CD4-positive, alpha-beta T cell treated with Interleukin-6 at 100 ng/mL for 8 hours (primary cell): ENCODE results near the gene RASGRP4.

Experiments
- DNase-seq: peaks from one replicate; pipeline ENCODE4 v3.0.0-alpha.2; 2020; ENCODE audit warnings: mixed read lengths, low spot score

The RASGRP4 gene

GRCh38 chr19:38389101-38389925, 36.7 kb downstream of the RASGRP4 start:
- no peak for DNase-seq

- no peak for DNase-seq
Observed at GRCh38 chr19:38388349-38389100, 37.5 kb downstream of the RASGRP4 start, which contains the start of gene SPRED3. SPRED3 (plus strand) TSS chr19:38388697; CDS start chr19:38390303, 1,606 bp downstream.

GRCh38 chr19:38387550-38388348, 38.3 kb downstream of the RASGRP4 start, which contains the start of gene GGN:
GGN (minus strand) TSS chr19:38388034; CDS start chr19:38387261, 773 bp downstream.
- DNase-seq, result peak; percentile 75

DNA sequence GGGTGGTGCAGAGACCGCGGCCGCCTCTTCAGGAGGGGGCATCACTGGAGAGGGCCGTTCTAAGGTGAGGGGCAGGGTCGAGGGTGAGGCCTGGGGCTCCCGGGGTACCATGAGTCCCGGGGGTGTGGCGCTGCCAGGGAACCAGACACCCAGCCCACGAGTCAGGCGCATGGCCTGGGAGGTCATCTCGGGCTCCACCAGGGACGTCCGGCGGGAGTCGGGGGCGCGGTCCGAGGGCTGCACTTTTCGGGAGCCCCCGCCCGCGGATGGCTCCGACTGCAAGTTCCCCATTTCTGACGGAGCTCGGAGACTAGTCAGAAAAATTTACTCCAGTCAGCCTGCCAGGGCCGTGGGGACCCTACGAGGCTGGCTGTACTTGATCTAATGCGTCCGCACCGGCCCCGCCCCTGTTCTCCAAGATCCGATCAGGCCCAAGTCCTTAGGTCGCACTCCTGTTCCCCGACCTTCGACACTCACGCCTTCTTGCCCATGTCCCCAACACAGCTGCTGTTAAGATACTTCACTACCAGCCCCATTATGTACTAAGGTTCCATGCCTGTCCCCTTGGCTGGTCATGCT, 39.0 kb downstream of the RASGRP4 start:
- no peak for DNase-seq

DNA sequence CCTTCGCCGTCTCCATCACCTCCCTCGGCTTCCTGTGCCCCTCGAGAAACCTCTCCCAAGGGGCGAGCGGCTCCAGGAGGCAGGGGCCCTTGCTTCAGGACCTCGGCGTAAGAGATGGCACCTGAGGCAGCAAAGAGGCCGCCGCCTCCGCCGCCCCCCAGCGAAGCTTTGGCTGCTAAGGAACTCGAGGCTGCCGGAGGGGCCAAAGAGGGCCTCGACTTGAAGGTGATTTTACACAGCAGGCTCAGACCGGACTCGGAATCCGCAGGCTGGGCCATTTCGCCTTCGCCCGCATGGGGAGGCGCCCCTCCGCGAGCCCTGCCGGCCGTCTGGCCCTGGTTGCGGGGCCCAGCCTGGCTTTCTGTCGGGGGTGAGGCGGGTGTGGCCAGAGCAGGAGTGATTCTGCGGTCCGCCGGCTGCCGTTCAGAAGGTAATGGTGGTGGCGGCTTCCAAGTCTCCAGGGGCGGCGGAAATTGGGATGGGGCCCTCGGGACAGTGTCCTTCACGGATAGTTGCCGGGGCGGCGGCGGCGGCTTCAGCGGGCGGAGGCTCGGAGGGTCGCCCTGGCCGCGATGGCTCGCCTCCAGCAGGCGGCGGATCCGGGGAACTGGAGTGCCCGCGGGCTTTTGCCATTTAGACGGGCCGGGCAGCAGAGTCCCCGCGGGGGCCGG, 39.6 kb downstream of the RASGRP4 start:
- DNase-seq, result no peak

GRCh38 chr19:38385804-38386257, 40.2 kb downstream of the RASGRP4 start:
- DNase-seq, result no peak

DNA sequence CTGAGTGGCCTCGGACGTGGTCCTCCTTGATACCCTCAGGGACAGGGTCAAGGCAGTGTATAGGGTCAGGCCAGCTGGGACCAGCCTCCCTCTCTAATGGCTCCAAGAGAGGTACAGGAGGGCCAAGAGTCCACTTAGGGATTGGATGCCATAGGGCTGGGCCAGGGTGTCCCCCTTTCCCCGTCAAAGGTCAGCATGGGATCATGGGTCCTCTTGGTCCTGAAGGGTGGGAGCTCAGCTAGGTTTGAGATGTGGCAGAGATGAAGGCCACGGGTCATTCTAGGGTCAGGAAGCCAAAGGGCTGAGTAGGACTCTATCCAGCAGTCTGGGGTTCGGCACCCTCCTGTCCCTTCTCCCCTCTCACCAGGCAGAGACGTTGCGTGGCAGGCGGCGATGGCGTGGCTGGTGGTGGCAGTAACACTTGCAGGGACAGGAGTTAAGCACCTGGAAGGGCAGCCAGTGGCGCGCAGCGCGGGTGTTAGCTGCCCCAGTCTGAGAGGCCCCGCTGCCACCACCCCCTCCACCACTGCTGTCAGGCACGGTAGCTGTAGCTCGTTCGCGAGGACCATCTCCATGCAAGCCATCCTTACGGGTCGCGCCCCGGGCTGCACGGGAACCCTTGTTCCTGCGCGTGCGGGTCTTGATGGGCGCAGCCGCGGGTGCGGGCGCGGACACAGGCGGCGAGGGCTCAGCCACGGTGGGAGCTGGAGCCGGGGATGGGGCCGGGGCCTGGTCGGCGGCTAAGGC, 40.8 kb downstream of the RASGRP4 start:
- DNase-seq, result no peak

DNA sequence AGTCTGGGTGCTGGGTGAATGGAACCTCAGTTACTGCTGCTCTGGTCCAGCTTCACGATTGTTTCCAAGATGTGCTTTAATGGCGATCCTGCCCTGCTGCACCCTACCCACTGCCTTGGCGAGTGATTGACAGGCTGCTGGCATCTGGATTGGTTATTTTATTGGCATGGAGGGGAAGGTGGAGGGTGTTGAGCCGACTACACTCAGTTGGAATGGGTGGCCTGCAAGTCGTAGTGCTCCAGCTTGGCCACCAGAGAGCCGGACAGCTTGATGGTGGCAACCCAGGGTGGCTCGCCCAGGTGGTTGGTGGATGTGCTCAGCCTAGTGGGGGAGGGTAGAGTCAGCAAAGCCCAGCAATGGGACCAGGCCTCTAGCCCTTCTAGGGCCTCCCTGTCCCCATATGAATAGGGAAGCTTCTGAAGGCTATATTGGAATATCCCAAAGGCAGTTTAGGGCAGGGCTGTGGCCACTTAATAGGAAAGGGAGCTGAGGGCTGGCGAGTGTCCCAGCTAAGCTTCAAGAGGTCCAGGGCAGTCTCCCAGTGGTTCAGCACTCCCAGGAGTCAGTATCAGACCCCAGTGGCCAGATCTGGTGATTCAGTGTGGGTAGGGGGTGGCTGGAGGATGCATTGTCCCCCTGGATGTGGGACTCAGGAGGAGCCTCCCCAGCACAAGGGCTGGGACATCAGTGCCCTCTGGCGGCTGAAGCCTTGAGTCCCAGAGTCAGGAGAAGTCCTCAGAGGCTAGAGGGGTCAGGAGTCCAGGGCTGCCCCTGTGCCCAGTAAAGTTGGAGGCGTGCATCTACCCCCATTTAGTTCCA, 41.6 kb downstream of the RASGRP4 start:
- no peak for DNase-seq

DNA sequence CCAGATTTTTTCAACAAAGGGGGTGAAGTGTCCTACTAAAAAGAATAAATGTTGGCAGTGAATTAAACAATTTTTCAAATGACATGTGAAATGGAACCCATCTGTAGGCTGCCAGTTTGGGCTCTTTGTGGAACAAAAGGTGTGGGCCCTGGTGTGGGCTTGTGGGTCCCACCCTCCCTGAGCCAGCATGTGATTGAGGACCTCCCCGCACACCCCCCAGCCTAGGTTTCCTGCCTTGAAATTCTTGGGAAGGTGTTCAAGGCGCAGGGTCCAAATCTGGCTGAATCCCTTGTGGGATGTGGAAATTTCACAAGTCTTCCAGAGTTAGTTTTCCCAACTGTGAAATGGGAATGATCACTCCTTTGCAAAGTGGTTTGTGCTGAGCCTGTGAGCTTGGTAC, 42.3 kb downstream of the RASGRP4 start:
- no peak for DNase-seq

GRCh38 chr19:38383184-38383583, 42.8 kb downstream of the RASGRP4 start:
- no peak for DNase-seq

GRCh38 chr19:38381138-38381537, 44.9 kb downstream of the RASGRP4 start:
- DNase-seq, result no peak

- DNase-seq, result no peak
Observed at GRCh38 chr19:38378866-38379265, 47.2 kb downstream of the RASGRP4 start.

DNA sequence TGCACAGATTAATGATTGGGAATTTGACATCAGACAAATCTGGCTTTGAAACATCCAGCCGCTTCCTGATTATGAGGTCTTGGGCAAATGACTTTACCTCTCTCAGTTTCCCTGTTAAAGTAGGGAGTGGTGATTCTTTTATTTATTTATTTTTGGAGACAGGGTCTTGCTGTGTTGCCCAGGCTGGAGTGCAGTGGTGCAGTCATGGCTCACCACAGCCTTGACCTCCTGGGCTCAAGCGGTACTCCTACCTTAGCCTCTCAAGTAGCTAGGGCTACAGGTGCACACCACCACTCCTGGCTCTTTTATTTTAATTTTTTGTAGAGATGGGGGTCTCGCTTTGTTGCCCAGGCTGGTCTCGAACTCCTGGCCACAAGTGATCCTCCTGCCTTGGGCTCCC, 49.0 kb downstream of the RASGRP4 start:
- DNase-seq, result no peak

DNA sequence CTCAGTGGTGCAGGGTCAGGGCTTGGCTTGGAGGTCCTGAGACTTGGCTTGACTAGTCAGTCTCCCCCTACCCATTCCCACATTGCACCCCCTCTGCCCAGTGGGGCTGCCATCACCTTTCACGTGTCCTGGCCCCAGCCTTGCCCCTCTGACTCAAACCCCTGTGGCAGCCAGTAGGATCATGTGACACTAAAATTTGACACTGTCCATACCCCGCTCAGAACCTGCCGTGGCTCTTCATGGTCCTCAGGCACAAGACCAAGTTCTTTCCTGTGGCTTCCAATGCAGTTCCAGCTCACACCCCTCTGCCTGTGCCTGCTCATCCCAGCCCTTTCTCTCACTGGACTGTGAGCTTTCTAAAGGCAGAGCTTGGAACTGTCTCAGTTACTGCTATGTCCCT, 49.4 kb downstream of the RASGRP4 start:
- DNase-seq, result no peak

- no peak for DNase-seq
Observed at GRCh38 chr19:38375748-38376147, 50.3 kb downstream of the RASGRP4 start.

DNA sequence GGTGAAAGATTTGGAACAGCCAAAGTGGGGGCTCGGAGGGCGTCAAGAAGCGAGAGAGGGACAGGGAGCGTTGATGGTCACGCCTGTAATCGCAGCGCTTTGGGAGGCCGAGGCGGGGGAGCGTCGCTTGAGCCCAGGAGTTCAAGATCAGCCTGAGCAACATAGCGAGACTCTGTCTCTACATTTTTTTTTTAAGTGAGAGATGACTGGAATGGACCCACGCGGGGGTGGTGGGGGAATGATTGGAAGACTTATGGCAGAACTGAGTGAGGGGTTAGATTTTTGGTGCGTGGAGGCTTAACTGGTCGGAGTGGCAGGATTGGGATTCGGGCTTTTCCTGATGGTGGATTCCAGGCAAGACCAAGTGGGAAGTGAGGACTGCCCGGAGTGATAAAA, 50.9 kb downstream of the RASGRP4 start:
- DNase-seq, result no peak

- peak; percentile 99 for DNase-seq
Observed at GRCh38 chr19:38374332-38375097, 51.5 kb downstream of the RASGRP4 start, which contains the start of gene PSMD8. PSMD8 (plus strand) TSS chr19:38374571; CDS start chr19:38374602, 31 bp downstream.

- no peak for DNase-seq
Observed at GRCh38 chr19:38373907-38374331, 52.1 kb downstream of the RASGRP4 start.

- DNase-seq, result no peak
Observed at GRCh38 chr19:38371081-38371480, 54.9 kb downstream of the RASGRP4 start.
